K562 (cell line): Measurements from ENCODE around the gene POR. TPM values are rescaled to one million over a fixed set of nuclear protein-coding genes. Genes with fewer than 3 reads are reported as not detected.
A peak's percentile ranks its signal among the peaks of the same experiment; 100 is the strongest.

Experiments used
- ATAC-seq: fragments of 200-7000 bp; cut with Tn5 transposase; 3 replicates; pipeline ENCODE4 v1.9.1; 2020; ENCODE audit warnings: moderate library complexity
- BruUV-seq: library from RNA; stranded (reverse); fragments of 400-500 nt; replicated peaks from 2 replicates; lab custom pipeline; 2021; lab: Mats Ljungman, UMichigan
- CTCF ChIA-PET: fragments of 300-600 bp; formaldehyde crosslinking; extraction: SDS; loops from one replicate; lab custom pipeline; 2021; ENCODE audit warnings: low intra/inter-chr PET ratio; lab: Yijun Ruan, JAX
- POLR2A ChIA-PET: fragments of 300-600, 350-650 bp; sonication (Branson Sonifier 250); formaldehyde crosslinking; extraction: SDS; loops from one replicate; lab custom pipeline; 2021; ENCODE audit warnings: antibody characterized with exemption, inconsistent platforms; lab: Yijun Ruan, JAX
- DNase-seq, 4 experiments: peaks; one replicate each; pipeline versions ENCODE4 v3.0.0 to v3.0.0-alpha.2; 2011 to 2018; ENCODE audit warnings: low spot score in 3 of 4, mixed read lengths in 3 of 4; ENCODE audit errors: extremely low read depth in 1 of 4
- FAIRE-seq: peaks from 2 replicates; lab custom pipeline; 2011; peaks lifted over from hg19 to GRCh38; lab: Jason Lieb, UNC
- H2AFZ ChIP-seq: 2 replicates; pipeline ENCODE4 v1.6.0; 2011; ENCODE audit warnings: low read depth, low read length, control low read depth, inconsistent platforms
- H3K27ac ChIP-seq: fragments of 200-600 bp; 3 replicates; pipeline ENCODE4 v1.8.0; 2011; ENCODE audit warnings: low read depth, mild to moderate bottlenecking, control low read depth, inconsistent platforms, low read length, moderate library complexity, mixed read lengths; ENCODE audit errors: extremely low read depth
- H3K27me3 ChIP-seq, 2 experiments: fragments of 300-600 bp in 1 of 2; 2 replicates in 1 of 2; 3 replicates in 1 of 2; pipeline versions ENCODE4 v1.6.0 to v1.8.0; 2011; ENCODE audit warnings: inconsistent platforms in 2 of 2, low read length in 2 of 2, mild to moderate bottlenecking in 1 of 2, mixed read lengths in 1 of 2, moderate library complexity in 1 of 2; ENCODE audit not compliant: control insufficient read depth in 2 of 2, insufficient read depth in 2 of 2
- H3K36me3 ChIP-seq: fragments of 300-600 bp; 3 replicates; pipeline ENCODE4 v1.8.0; 2011; ENCODE audit warnings: mild to moderate bottlenecking, low read length, inconsistent platforms; ENCODE audit not compliant: control insufficient read depth, insufficient read depth
- H3K4me1 ChIP-seq, 2 experiments: fragments of 200-600 bp in 1 of 2; replicated peaks in 1 of 2; 2 replicates in 1 of 2; 3 replicates in 1 of 2; pipeline versions ENCODE4 v1.5.1 to v1.8.0; 2011; ENCODE audit warnings: inconsistent platforms in 2 of 2, low read length in 2 of 2, mild to moderate bottlenecking in 1 of 2, mixed read lengths in 1 of 2, moderate library complexity in 1 of 2; ENCODE audit not compliant: control insufficient read depth in 2 of 2, insufficient read depth in 2 of 2
- H3K4me2 ChIP-seq: 2 replicates; pipeline ENCODE4 v1.6.1; 2011; ENCODE audit warnings: low read length, control low read depth, inconsistent platforms, mixed read lengths; ENCODE audit not compliant: insufficient read depth
- H3K4me3 ChIP-seq: fragments of 200-600 bp; sonication (generic), shearing (Covaris generic); 2 replicates; pipeline ENCODE4 v1.5.1; 2016; ENCODE audit warnings: control low read depth, inconsistent platforms
- H3K79me2 ChIP-seq: fragments of 200-600 bp; 3 replicates; pipeline ENCODE4 v1.8.0; 2011; ENCODE audit warnings: low read length, inconsistent platforms; ENCODE audit not compliant: control insufficient read depth, insufficient read depth
- H3K9ac ChIP-seq, 2 experiments: 2 replicates each; pipeline versions ENCODE4 v1.6.0 to v1.6.1; 2011; ENCODE audit warnings: low read depth in 2 of 2, low read length in 2 of 2, control low read depth in 1 of 2, inconsistent platforms in 1 of 2, mild to moderate bottlenecking in 1 of 2, mixed read lengths in 1 of 2; ENCODE audit not compliant: insufficient read depth in 1 of 2
- H3K9me1 ChIP-seq: one replicate; pipeline ENCODE4 v1.6.0; 2011; ENCODE audit warnings: inconsistent platforms, mild to moderate bottlenecking, low read length, moderate library complexity; ENCODE audit not compliant: control insufficient read depth, insufficient read depth
- H3K9me3 ChIP-seq: replicated peaks from 2 replicates; pipeline ENCODE4 v1.5.1; 2011; ENCODE audit warnings: low read depth, low read length, inconsistent platforms; ENCODE audit not compliant: control insufficient read depth, insufficient read depth
- H4K20me1 ChIP-seq: replicated peaks from 2 replicates; pipeline ENCODE4 v1.6.1; 2011; ENCODE audit warnings: low read length, inconsistent platforms, mixed read lengths; ENCODE audit not compliant: control insufficient read depth, insufficient read depth
- CBFA2T2 ChIP-seq: fragments of 450-650 bp; conservative IDR thresholded peaks from 2 replicates; pipeline ENCODE4 v1.6.1; 2017; ENCODE audit warnings: mild to moderate bottlenecking
- CBX3 ChIP-seq, 2 experiments: IDR thresholded peaks; 1 replicate in 1 of 2; 2 replicates in 1 of 2; pipeline ENCODE4 v1.6.1; 2012; ENCODE audit warnings: inconsistent platforms in 2 of 2, low read length in 2 of 2, borderline replicate concordance in 1 of 2, control low read depth in 1 of 2
- HDGF ChIP-seq: fragments of 450-650 bp; IDR thresholded peaks from 2 replicates; pipeline ENCODE4 v1.6.1; 2016
- HLTF ChIP-seq: fragments of 450-650 bp; IDR thresholded peaks from 2 replicates; pipeline ENCODE4 v1.6.1; 2016
- KDM4B ChIP-seq, 2 experiments: fragments of 450-650 bp in 1 of 2; sonication (generic) in 1 of 2; IDR thresholded peaks; 2 replicates each; pipeline ENCODE4 v1.6.1; 2016 to 2017; ENCODE audit warnings: borderline replicate concordance in 2 of 2, antibody characterized with exemption in 1 of 2, low read depth in 1 of 2, mild to moderate bottlenecking in 1 of 2
- L3MBTL2 ChIP-seq: fragments of 450-650 bp; IDR thresholded peaks from 2 replicates; pipeline ENCODE4 v1.6.1; 2016; ENCODE audit warnings: mild to moderate bottlenecking, moderate library complexity
- LARP7 ChIP-seq: fragments of 450-650 bp; IDR thresholded peaks from 2 replicates; pipeline ENCODE4 v1.6.1; 2016
- MED1 ChIP-seq: sonication (generic); formaldehyde crosslinking; IDR thresholded peaks from 2 replicates; pipeline ENCODE4 v1.8.1; 2023; ENCODE audit warnings: missing genetic modification reagents, borderline replicate concordance
- MTA2 ChIP-seq: fragments of 450-650 bp; IDR thresholded peaks from 2 replicates; pipeline ENCODE4 v1.6.1; 2016; ENCODE audit warnings: low read depth
- NR2C2 ChIP-seq, 2 experiments: fragments of 200-800 bp in 1 of 2; sonication (Bioruptor generic) in 1 of 2; sonication (generic) in 1 of 2; formaldehyde crosslinking in 1 of 2; IDR thresholded peaks; 2 replicates each; pipeline versions ENCODE4 v1.6.1 to v1.8.0; 2016 to 2022; ENCODE audit warnings: mild to moderate bottlenecking in 1 of 2, missing compliant biosample characterization in 1 of 2, missing genetic modification characterization in 1 of 2, missing genetic modification reagents in 1 of 2
- PTRF ChIP-seq: fragments of 450-650 bp; IDR thresholded peaks from 2 replicates; pipeline ENCODE4 v1.6.1; 2016; ENCODE audit warnings: mild to moderate bottlenecking, missing genetic modification characterization, missing compliant biosample characterization
- RBFOX2 ChIP-seq: fragments of 200-400 bp; formaldehyde crosslinking; IDR thresholded peaks from 2 replicates; pipeline ENCODE4 v1.6.1; 2017; ENCODE audit warnings: low read depth, mild to moderate bottlenecking, low read length, moderate library complexity
- SIN3A ChIP-seq, 2 experiments: fragments of 150-350 bp in 1 of 2; IDR thresholded peaks; 2 replicates each; pipeline ENCODE4 v1.6.1; 2011 to 2016; ENCODE audit warnings: borderline replicate concordance in 2 of 2, low read depth in 2 of 2, low read length in 2 of 2, mild to moderate bottlenecking in 2 of 2, moderate library complexity in 2 of 2; ENCODE audit not compliant: control insufficient read depth in 1 of 2
- TBP ChIP-seq: optimal IDR thresholded peaks from 2 replicates; pipeline ENCODE3; 2011; ENCODE audit warnings: low read depth, low read length, improper control_type of control experiment
- ZNF696 ChIP-seq: fragments of 250-450 bp; sonication (Bioruptor Pico); conservative IDR thresholded peaks from 2 replicates; pipeline ENCODE4 v1.4.0; 2020; ENCODE audit warnings: mild to moderate bottlenecking, moderate library complexity
- ZSCAN32 ChIP-seq: fragments of 450-650 bp; formaldehyde crosslinking; IDR thresholded peaks from 2 replicates; pipeline ENCODE4 v1.4.0; 2020; ENCODE audit warnings: mild to moderate bottlenecking, moderate library complexity
- WGBS: fragments of 100-300 bp; shearing (Covaris generic); methylation state at CpG from one replicate; pipeline ENCODE4 v1.1.6; 2016; ENCODE audit warnings: low coverage, mixed read lengths; ENCODE audit not compliant: insufficient coverage; ENCODE audit errors: missing lambda C conversion rate; 5-methylcytosine and 5-hydroxymethylcytosine counted together
- in situ Hi-C: fragments of 300-500 bp; cut with MboI; formaldehyde crosslinking; loops from 4 replicates; pipeline ENCODE4 v1.15.0; 2018; ENCODE audit warnings: inconsistent platforms, mixed read lengths
- intact Hi-C: fragments of 100-400 bp; cut with micrococcal nuclease; formaldehyde crosslinking; loops from 2 replicates; pipeline ENCODE4 v1.14.2; 2022
- polyA plus RNA-seq, 8 experiments: library from polyadenylated mRNA; depleted of rRNA in 4 of 8; stranded (reverse) in 5 of 8; unstranded in 3 of 8; fragments of >200 nt; fragmentation: Nextera tagmentation in 2 of 8; fragmentation: Illumina TruSeq in 1 of 8; extraction: Ambion mirVana in 2 of 8; extraction: Trizol in 1 of 8; gene quantifications; 2 replicates each; pipeline versions ENCODE4 v1.2.1 to v1.2.3, GENCODE V29; 2011 to 2014; ENCODE audit warnings: inconsistent platforms in 1 of 8, missing spikeins in 1 of 8
- total RNA-seq, 7 experiments: library from RNA; depleted of rRNA in 6 of 7; stranded (reverse); fragments of >200 nt in 6 of 7; fragmentation: Illumina TruSeq in 2 of 7; extraction: Trizol in 2 of 7; gene quantifications; 2 replicates each; pipeline versions ENCODE4 v1.2.1 to v1.2.3, GENCODE V29; 2011 to 2021; ENCODE audit warnings: low replicate concordance in 1 of 7
- TF ChIP-seq, protein P1 (sequence below): fragments of 250-450 bp; sonication (Bioruptor Pico); IDR thresholded peaks from 2 replicates; pipeline ENCODE4 v1.5.0; 2021; ENCODE audit warnings: mild to moderate bottlenecking, moderate library complexity

POR gene
- total and polyA plus RNA-seq, 9 of the 15 experiments (the other 6 are each of a cell fraction or from before 2014, with no cell fraction given) = 4.7 to 142 (median 40.8) TPM

GRCh38 chr7:75878312-75878768, 36.6 kb upstream of the POR start (continued):
- TF ChIP-seq L3MBTL2 = no peak
- TF ChIP-seq HDGF = peak; percentile 86; the same call in 1 of the 2 replicates
- TF ChIP-seq RBFOX2 = no peak
- no peak for TF ChIP-seq ZNF696 (CRISPR knock-in tag)
- no peak for TF ChIP-seq LARP7
- no peak for TF ChIP-seq NR2C2 (CRISPR knock-in tag; IDR thresholded peaks at IDR 0.05)
- TF ChIP-seq NR2C2 (tag; IDR thresholded peaks at IDR 0.05) = 0 out of 2 replicates have a peak, but pooled peaks have one; percentile 59

DNA sequence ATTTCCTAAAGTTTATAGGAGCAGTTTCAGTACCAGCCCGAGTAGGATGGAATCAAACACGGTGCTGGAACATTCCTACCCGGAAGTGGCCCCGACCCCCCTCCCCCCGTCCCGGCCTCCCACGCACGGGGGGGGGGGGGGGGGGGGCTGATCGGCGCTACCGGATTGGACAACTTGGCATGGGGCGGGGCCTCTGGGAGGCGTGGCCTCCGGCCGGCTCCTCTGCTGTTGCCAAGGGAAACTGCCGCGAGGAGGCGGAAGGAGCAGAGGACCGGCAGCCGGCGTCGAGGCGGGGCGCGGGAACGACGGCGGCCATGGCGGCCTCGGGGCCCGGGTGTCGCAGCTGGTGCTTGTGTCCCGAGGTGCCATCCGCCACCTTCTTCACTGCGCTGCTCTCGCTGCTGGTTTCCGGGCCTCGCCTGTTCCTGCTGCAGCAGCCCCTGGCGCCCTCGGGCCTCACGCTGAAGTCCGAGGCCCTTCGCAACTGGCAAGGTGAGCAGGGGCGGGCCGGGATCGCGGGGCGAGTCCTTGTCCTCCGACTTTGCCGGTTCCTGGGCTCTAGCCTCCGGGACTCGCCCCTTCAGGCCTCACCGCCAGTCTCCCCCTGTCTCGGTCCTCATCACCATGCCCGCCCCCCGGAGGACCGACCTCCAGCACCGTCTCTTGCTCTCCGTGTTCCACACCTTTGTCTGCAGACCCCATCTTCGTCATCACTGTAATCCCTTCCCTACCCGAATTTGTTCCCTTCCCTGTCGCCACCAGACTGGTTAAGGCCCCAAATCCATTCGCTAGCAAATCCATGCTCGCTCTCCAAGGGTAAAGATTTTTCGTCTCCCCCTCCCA, 36.0 kb upstream of the POR start, which contains the start of gene RHBDD2:
Gene RHBDD2, plus strand, starts transcription at position 266 of the 843 bp plus-strand sequence. Its CDS starts 49 bp downstream, at position 315.
- CTCF ChIA-PET = no interaction called here
- Histone ChIP-seq H3K9ac (peak within 1 kb of the TSS; percentile 72 to 99), H3K4me2 (peak within 1 kb of the TSS; percentile 95), H3K9me1 (no peaks in the 10 kb centered on the region), H3K9me3 (no peaks in the 10 kb centered on the region), H3K36me3 (peaks cover 32% of the 10 kb centered on the region), H3K4me3 (peak within 1 kb of the TSS; percentile 65), H3K27ac (peak within 1 kb of the TSS; percentile 61), H3K4me1 (peaks cover 21 to 22% of the 10 kb centered on the region in 2 experiments), H3K79me2 (peaks cover 18% of the 10 kb centered on the region), H3K27me3 (no peaks in the 10 kb centered on the region), H4K20me1 (no peaks in the 10 kb centered on the region), H2AFZ (peak within 1 kb of the TSS; percentile 95)
- in situ Hi-C loops = no loop called here
- POLR2A ChIA-PET = interaction anchor here (0.6 to 2.1 kb wide), 6 partner anchors 11 to 205 kb away, joined by 3 to 4 read pairs (median 3); no protein-coding TSS in a partner anchor
- intact Hi-C loops = no loop called here
- FAIRE-seq (peak; percentile 51), DNase-seq (peak; percentile 98 to 100 (median 100)), ATAC-seq (peak; percentile 98)
- BruUV-seq = no TSS peak
- 2% methylated on average over 40 of the region's 65 CpGs for WGBS
- no peak for TF ChIP-seq MED1 (CRISPR knock-in tag)
- TF ChIP-seq MTA2 = no peak
- TF ChIP-seq KDM4B (IDR thresholded peaks at IDR 0.05; ENCODE audit: borderline replicate concordance in 2 of 2, low read depth in 1 of 2) = peak in 1 of 2 experiments; percentile 95; a peak in 2 of 4 replicates
- TF ChIP-seq NR2C2 (CRISPR knock-in tag; IDR thresholded peaks at IDR 0.05) = peak; percentile 47; the same call in 1 of the 2 replicates
- TF ChIP-seq NR2C2 (tag; IDR thresholded peaks at IDR 0.05) = no peak; the same call in 1 of the 2 replicates
- no peak; a peak in 1 of 3 replicates for TF ChIP-seq CBX3 (IDR thresholded peaks at IDR 0.05; ENCODE audit: borderline replicate concordance in 1 of 2, low read length in 2 of 2)
- peak; percentile 37 for TF ChIP-seq TBP
- peak; percentile 89 to 90; a peak in 3 of 4 replicates for TF ChIP-seq SIN3A (IDR thresholded peaks at IDR 0.05; ENCODE audit: borderline replicate concordance in 2 of 2, control insufficient read depth in 1 of 2, low read depth in 2 of 2, low read length in 2 of 2)
- no peak for TF ChIP-seq CBFA2T2
- no peak for TF ChIP-seq PTRF
- TF ChIP-seq ZSCAN32 (CRISPR knock-in tag) = no peak
- TF ChIP-seq, protein P1, sequence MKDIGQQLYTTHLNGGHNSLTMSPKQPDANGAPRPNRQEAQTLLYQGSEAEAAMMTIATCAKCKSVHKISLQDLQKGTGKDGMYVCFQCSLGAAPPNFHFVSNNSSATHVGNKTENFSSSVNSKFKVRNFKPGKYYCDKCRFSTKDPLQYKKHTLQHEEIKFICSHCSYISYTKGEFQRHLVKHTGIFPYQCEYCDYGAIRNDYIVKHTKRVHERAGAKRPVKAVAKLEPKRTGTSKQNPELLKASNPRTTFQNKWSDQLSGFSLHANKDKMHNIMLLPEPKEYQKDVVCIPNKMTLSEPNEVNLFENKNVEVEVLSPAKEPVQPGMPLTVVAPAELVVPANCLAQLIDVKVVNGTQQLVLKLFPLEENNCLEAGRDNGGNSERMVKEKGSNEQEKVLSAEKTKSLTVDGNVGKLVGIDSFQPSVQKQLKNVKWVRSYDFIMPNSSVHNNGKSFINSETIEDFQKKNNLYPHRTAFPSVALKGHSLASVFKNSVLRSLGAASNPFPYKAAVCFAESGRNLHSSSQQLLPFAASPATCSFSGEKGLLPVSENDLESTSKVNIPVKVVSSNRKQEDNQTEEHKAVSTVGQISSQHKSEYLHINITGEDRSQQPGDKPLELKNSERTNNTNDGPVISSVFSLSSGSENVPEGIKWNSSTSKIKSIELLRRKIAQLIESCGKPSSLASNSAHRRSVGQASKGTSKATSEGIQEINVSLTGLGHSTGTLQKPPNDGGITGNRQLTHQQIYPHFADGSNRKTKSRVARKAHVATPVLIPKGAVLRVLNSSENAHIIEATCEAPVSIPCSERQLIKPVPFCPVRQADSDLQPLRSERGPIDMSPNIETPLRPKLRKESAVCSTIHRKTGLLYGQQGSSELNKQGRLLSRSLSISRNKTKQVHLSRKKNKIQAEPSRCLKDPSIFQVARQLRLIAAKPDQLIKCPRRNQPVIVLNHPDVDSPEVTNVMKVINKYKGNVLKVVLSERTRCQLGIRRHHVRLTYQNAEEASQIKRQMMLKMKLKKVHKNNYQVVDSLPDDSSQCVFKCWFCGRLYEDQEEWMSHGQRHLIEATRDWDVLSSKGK = no peak
- no peak for TF ChIP-seq HLTF
